ENCODE measurements around the gene FIBP.

The FIBP gene

GRCh38 chr11:65888163-65888814 lies at the start of gene FIBP:
Gene FIBP (minus strand): TSS chr11:65888471. CDS start chr11:65888418, 53 bp downstream.
- Mint-ChIP-seq H3K4me1 (ENCODE audit: low read depth) (peaks cover 77% of the 10 kb centered on the region), H3K36me3 (ENCODE audit: low read depth) (peaks cover 68% of the 10 kb centered on the region), H3K27ac (peak within 1 kb of the TSS; percentile 99), H3K27me3 (no peaks in the 10 kb centered on the region), H3K4me3 (peak within 1 kb of the TSS; percentile 98), H3K9me3 (no peaks in the 10 kb centered on the region)
- intact Hi-C loops (cut with micrococcal nuclease), result loop anchor here (1.0 to 2.0 kb wide), 2 partner anchors 75 to 101 kb away; no protein-coding TSS in a partner anchor

- H3K27me3 Mint-ChIP-seq, result no peaks in the 10 kb centered on the region
- H3K4me1 Mint-ChIP-seq (ENCODE audit: low read depth), result peaks cover 64% of the 10 kb centered on the region
- H3K36me3 Mint-ChIP-seq (ENCODE audit: low read depth), result no peaks in the 10 kb centered on the region
These were observed 49.5 kb upstream of the FIBP start for GRCh38 chr11:65937766-65938165.

GRCh38 chr11:65934014-65934413 lies 45.7 kb upstream of the FIBP start:
- intact Hi-C loops (cut with micrococcal nuclease), result no loop called here
- no peaks in the 10 kb centered on the region for H3K9me3 Mint-ChIP-seq
- no peaks in the 10 kb centered on the region for H3K36me3 Mint-ChIP-seq (ENCODE audit: low read depth)
- no peak overlapping the region for H3K4me3 Mint-ChIP-seq
- no peak overlapping the region for H3K27ac Mint-ChIP-seq
- H3K4me1 Mint-ChIP-seq (ENCODE audit: low read depth), result peaks cover 50% of the 10 kb centered on the region
- H3K27me3 Mint-ChIP-seq, result no peaks in the 10 kb centered on the region

More at GRCh38 chr11:65937766-65938165, 49.5 kb upstream of the FIBP start:
- Mint-ChIP-seq H3K9me3 (no peaks in the 10 kb centered on the region), H3K27ac (no peak overlapping the region), H3K4me3 (no peak overlapping the region)
- intact Hi-C loops (cut with micrococcal nuclease), result no loop called here

GRCh38 chr11:65932558-65932919 lies 44.3 kb upstream of the FIBP start:
- no peak overlapping the region for H3K27ac Mint-ChIP-seq
- H3K4me3 Mint-ChIP-seq, result no peak overlapping the region
- H3K9me3 Mint-ChIP-seq, result no peaks in the 10 kb centered on the region
- no peaks in the 10 kb centered on the region for H3K27me3 Mint-ChIP-seq
- no peaks in the 10 kb centered on the region for H3K36me3 Mint-ChIP-seq (ENCODE audit: low read depth)
- peaks cover 50% of the 10 kb centered on the region for H3K4me1 Mint-ChIP-seq (ENCODE audit: low read depth)
- intact Hi-C loops (cut with micrococcal nuclease), result no loop called here

GRCh38 chr11:65931773-65932557 lies 43.7 kb upstream of the FIBP start:
- H3K27me3 Mint-ChIP-seq, result no peaks in the 10 kb centered on the region
- peaks cover 50% of the 10 kb centered on the region for H3K4me1 Mint-ChIP-seq (ENCODE audit: low read depth)
- intact Hi-C loops (cut with micrococcal nuclease), result no loop called here
- H3K36me3 Mint-ChIP-seq (ENCODE audit: low read depth), result no peaks in the 10 kb centered on the region
- H3K27ac Mint-ChIP-seq, result peak overlapping the region; percentile 49
- H3K4me3 Mint-ChIP-seq, result no peak overlapping the region
- no peaks in the 10 kb centered on the region for H3K9me3 Mint-ChIP-seq

GRCh38 chr11:65928667-65929066 lies 40.4 kb upstream of the FIBP start:
- Mint-ChIP-seq H3K27ac (peak overlapping the region; percentile 93), H3K4me1 (ENCODE audit: low read depth) (peaks cover 64% of the 10 kb centered on the region), H3K36me3 (ENCODE audit: low read depth) (peaks cover 27% of the 10 kb centered on the region), H3K4me3 (peak overlapping the region; percentile 71), H3K9me3 (no peaks in the 10 kb centered on the region), H3K27me3 (no peaks in the 10 kb centered on the region)
- intact Hi-C loops (cut with micrococcal nuclease), result no loop called here

- H3K4me1 Mint-ChIP-seq (ENCODE audit: low read depth), result peaks cover 64% of the 10 kb centered on the region
- intact Hi-C loops (cut with micrococcal nuclease), result no loop called here
- peaks cover 34% of the 10 kb centered on the region for H3K36me3 Mint-ChIP-seq (ENCODE audit: low read depth)
- H3K27me3 Mint-ChIP-seq, result no peaks in the 10 kb centered on the region
- no peaks in the 10 kb centered on the region for H3K9me3 Mint-ChIP-seq
- peak overlapping the region; percentile 93 for H3K27ac Mint-ChIP-seq
- H3K4me3 Mint-ChIP-seq, result peak overlapping the region; percentile 71
These were observed 39.7 kb upstream of the FIBP start for GRCh38 chr11:65927904-65928397.

GRCh38 chr11:65925397-65925796 lies 37.1 kb upstream of the FIBP start:
- Mint-ChIP-seq H3K36me3 (ENCODE audit: low read depth) (peaks cover 59% of the 10 kb centered on the region), H3K9me3 (no peaks in the 10 kb centered on the region), H3K27me3 (no peaks in the 10 kb centered on the region), H3K4me3 (no peak overlapping the region), H3K27ac (peak overlapping the region; percentile 34), H3K4me1 (ENCODE audit: low read depth) (peaks cover 72% of the 10 kb centered on the region)
- intact Hi-C loops (cut with micrococcal nuclease), result no loop called here

GRCh38 chr11:65922565-65922964 lies 34.3 kb upstream of the FIBP start:
- Mint-ChIP-seq H3K4me1 (ENCODE audit: low read depth) (peaks cover 59% of the 10 kb centered on the region), H3K36me3 (ENCODE audit: low read depth) (peaks cover 72% of the 10 kb centered on the region), H3K27ac (peak overlapping the region; percentile 66), H3K27me3 (no peaks in the 10 kb centered on the region), H3K4me3 (peak overlapping the region; percentile 44), H3K9me3 (no peaks in the 10 kb centered on the region)
- intact Hi-C loops (cut with micrococcal nuclease), result no loop called here

- Mint-ChIP-seq H3K4me3 (peak overlapping the region; percentile 40), H3K36me3 (ENCODE audit: low read depth) (peaks cover 78% of the 10 kb centered on the region), H3K9me3 (no peaks in the 10 kb centered on the region), H3K27ac (peak overlapping the region; percentile 66), H3K27me3 (no peaks in the 10 kb centered on the region), H3K4me1 (ENCODE audit: low read depth) (peaks cover 59% of the 10 kb centered on the region)
- intact Hi-C loops (cut with micrococcal nuclease), result no loop called here
These were observed 33.6 kb upstream of the FIBP start for GRCh38 chr11:65921876-65922275.

- H3K27ac Mint-ChIP-seq, result no peak overlapping the region
- peaks cover 66% of the 10 kb centered on the region for H3K4me1 Mint-ChIP-seq (ENCODE audit: low read depth)
- H3K4me3 Mint-ChIP-seq, result peak overlapping the region; percentile 97
- H3K27me3 Mint-ChIP-seq, result no peaks in the 10 kb centered on the region
- intact Hi-C loops (cut with micrococcal nuclease), result no loop called here
- no peaks in the 10 kb centered on the region for H3K9me3 Mint-ChIP-seq
- H3K36me3 Mint-ChIP-seq (ENCODE audit: low read depth), result peaks cover 81% of the 10 kb centered on the region
These were observed 32.8 kb upstream of the FIBP start for GRCh38 chr11:65921033-65921555.

- Mint-ChIP-seq H3K9me3 (no peaks in the 10 kb centered on the region), H3K27ac (peak overlapping the region; percentile 89), H3K4me1 (ENCODE audit: low read depth) (peaks cover 66% of the 10 kb centered on the region), H3K27me3 (no peaks in the 10 kb centered on the region), H3K36me3 (ENCODE audit: low read depth) (peaks cover 75% of the 10 kb centered on the region), H3K4me3 (peak overlapping the region; percentile 97)
- intact Hi-C loops (cut with micrococcal nuclease), result no loop called here
These were observed 32.1 kb upstream of the FIBP start for GRCh38 chr11:65920372-65920802.

GRCh38 chr11:65919573-65920371 lies 31.5 kb upstream of the FIBP start:
- Mint-ChIP-seq H3K27me3 (no peaks in the 10 kb centered on the region), H3K36me3 (ENCODE audit: low read depth) (peaks cover 69% of the 10 kb centered on the region), H3K9me3 (no peaks in the 10 kb centered on the region), H3K4me1 (ENCODE audit: low read depth) (peaks cover 67% of the 10 kb centered on the region), H3K4me3 (peak overlapping the region; percentile 97), H3K27ac (peak overlapping the region; percentile 89)
- intact Hi-C loops (cut with micrococcal nuclease), result loop anchor here (1.0 to 5.0 kb wide), 3 partner anchors 22 to 348 kb away; partner anchors contain the start of genes RAB1B and SART1

Data from dendritic cell treated with granulocyte-macrophage colony-stimulating factor and Interleukin-4, amounts not matched to agents 40 ng/mL and 50 ng/mL, for 4 days (primary cell).